ENCODE data around the gene GFRA1.
"Not testable (repeated sequence)": the region's sequence is repeated elsewhere in the genome, so short reads cannot be mapped to it uniquely, and the experiment has no call there.

Gene GFRA1

DNA sequence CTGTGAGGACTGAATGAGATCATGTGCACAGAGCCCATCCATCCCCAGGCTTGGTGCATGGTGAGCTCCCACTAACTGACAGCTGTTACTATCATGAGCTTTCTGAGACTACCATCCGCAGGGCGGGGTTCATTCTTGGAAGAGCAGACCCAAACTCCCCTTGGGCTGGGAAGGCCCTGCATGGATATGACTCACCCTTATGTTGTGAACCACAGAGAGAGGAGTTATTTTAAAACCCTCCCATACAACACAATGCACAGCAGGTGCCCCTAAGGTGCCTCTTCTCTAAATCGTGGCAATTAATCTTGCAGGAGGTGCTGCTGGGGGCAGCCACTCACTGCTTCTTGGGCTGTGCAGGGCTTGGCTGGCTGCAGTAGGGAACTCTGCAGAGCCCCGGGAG lies 219.1 kb downstream of the GFRA1 start:
- peak; percentile 59 for TF ChIP-seq OSR2 (tag by site-specific recombination; IDR thresholded peaks at IDR 0.05)
- no peak for TF ChIP-seq ZNF830 (tag by site-specific recombination; IDR thresholded peaks at IDR 0.05; ENCODE audit: low read depth)
- TF ChIP-seq, protein P1, sequence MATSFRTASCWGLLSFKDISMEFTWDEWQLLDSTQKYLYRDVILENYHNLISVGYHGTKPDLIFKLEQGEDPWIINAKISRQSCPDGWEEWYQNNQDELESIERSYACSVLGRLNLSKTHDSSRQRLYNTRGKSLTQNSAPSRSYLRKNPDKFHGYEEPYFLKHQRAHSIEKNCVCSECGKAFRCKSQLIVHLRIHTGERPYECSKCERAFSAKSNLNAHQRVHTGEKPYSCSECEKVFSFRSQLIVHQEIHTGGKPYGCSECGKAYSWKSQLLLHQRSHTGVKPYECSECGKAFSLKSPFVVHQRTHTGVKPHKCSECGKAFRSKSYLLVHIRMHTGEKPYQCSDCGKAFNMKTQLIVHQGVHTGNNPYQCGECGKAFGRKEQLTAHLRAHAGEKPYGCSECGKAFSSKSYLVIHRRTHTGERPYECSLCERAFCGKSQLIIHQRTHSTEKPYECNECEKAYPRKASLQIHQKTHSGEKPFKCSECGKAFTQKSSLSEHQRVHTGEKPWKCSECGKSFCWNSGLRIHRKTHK (tag by site-specific recombination; IDR thresholded peaks at IDR 0.05) = no peak
- no peak for TF ChIP-seq ZNF670 (tag by site-specific recombination; IDR thresholded peaks at IDR 0.05; ENCODE audit: low read depth)
- peak; percentile 86 for TF ChIP-seq WT1 (tag by site-specific recombination; IDR thresholded peaks at IDR 0.05)
- TF ChIP-seq, protein P2, sequence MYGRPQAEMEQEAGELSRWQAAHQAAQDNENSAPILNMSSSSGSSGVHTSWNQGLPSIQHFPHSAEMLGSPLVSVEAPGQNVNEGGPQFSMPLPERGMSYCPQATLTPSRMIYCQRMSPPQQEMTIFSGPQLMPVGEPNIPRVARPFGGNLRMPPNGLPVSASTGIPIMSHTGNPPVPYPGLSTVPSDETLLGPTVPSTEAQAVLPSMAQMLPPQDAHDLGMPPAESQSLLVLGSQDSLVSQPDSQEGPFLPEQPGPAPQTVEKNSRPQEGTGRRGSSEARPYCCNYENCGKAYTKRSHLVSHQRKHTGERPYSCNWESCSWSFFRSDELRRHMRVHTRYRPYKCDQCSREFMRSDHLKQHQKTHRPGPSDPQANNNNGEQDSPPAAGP (tag by site-specific recombination; IDR thresholded peaks at IDR 0.05) = 0 out of 2 replicates have a peak, but pooled peaks have one; percentile 43
- peak; percentile 82 for TF ChIP-seq GLIS1 (tag by site-specific recombination; IDR thresholded peaks at IDR 0.05)
- TF ChIP-seq BCL11B (tag by site-specific recombination; IDR thresholded peaks at IDR 0.05; ENCODE audit: low read depth) = no peak
- TF ChIP-seq, protein P3, sequence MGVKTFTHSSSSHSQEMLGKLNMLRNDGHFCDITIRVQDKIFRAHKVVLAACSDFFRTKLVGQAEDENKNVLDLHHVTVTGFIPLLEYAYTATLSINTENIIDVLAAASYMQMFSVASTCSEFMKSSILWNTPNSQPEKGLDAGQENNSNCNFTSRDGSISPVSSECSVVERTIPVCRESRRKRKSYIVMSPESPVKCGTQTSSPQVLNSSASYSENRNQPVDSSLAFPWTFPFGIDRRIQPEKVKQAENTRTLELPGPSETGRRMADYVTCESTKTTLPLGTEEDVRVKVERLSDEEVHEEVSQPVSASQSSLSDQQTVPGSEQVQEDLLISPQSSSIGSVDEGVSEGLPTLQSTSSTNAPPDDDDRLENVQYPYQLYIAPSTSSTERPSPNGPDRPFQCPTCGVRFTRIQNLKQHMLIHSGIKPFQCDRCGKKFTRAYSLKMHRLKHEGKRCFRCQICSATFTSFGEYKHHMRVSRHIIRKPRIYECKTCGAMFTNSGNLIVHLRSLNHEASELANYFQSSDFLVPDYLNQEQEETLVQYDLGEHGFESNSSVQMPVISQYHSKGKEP (tag by site-specific recombination; IDR thresholded peaks at IDR 0.05) = peak; percentile 60; the same call in 1 of the 2 replicates
- no peak for TF ChIP-seq ZNF548 (tag by site-specific recombination; IDR thresholded peaks at IDR 0.05)
- peak; percentile 67 for TF ChIP-seq ZIC2 (tag by site-specific recombination; IDR thresholded peaks at IDR 0.05)
- TF ChIP-seq ZNF341 (tag by site-specific recombination; IDR thresholded peaks at IDR 0.05; ENCODE audit: low read depth) = peak; percentile 84
- TF ChIP-seq, protein P4, sequence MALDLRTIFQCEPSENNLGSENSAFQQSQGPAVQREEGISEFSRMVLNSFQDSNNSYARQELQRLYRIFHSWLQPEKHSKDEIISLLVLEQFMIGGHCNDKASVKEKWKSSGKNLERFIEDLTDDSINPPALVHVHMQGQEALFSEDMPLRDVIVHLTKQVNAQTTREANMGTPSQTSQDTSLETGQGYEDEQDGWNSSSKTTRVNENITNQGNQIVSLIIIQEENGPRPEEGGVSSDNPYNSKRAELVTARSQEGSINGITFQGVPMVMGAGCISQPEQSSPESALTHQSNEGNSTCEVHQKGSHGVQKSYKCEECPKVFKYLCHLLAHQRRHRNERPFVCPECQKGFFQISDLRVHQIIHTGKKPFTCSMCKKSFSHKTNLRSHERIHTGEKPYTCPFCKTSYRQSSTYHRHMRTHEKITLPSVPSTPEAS (tag by site-specific recombination; IDR thresholded peaks at IDR 0.05) = no peak

DNA sequence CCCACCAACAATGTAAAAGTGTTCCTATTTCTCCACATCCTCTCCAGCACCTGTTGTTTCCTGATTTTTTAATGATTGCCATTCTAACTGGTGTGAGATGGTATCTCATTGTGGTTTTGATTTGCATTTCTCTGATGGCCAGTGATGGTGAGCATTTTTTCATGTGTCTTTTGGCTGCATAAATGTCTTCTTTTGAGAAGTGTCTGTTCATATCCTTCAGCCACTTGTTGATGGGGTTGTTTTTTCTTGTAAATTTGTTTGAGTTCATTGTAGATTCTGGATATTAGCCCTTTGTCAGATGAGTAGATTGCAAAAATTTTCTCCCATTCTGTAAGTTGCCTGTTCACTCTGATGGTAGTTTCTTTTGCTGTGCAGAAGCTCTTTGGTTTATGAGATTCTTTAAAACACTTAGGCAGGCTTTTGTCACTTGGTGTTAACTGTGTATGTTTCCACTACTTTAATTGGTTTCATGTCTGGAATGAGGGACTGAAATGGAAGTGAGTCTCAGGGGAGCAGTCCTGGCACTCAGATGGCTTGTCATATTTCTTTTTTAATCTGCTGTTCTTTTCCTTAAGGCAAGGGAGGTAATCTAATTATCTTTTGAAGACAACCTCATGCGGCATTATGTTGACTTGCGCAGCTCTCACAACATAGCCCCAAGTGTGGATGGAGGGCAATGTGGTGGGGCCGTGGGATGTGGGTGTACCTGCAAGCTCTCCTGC lies 219.8 kb downstream of the GFRA1 start:
- POLR2A ChIA-PET; H3K4me1 ChIP-seq (ENCODE audit: control insufficient read depth, insufficient read depth, low read length); H3K4me3 ChIP-seq (ENCODE audit: low read depth, low read length); H3K27ac ChIP-seq (ENCODE audit: extremely low read depth, low read depth, low read length); H3K9me3 ChIP-seq (ENCODE audit: control insufficient read depth, insufficient read depth, low read depth, low read length); H3K36me3 ChIP-seq (ENCODE audit: control insufficient read depth in 2 of 2, insufficient read depth in 1 of 2, low read length in 2 of 2): not testable (repeated sequence)
- CTCF ChIA-PET = interaction anchor here (0.7 kb wide), 1 partner anchor 1304 kb away, joined by 3 read pairs; no protein-coding TSS in a partner anchor
- peak; percentile 91 for TF ChIP-seq SCRT2 (tag by site-specific recombination; IDR thresholded peaks at IDR 0.05)
- TF ChIP-seq OSR2 (tag by site-specific recombination; IDR thresholded peaks at IDR 0.05) = peak; percentile 21; the same call in 1 of the 2 replicates
- TF ChIP-seq FEZF1 (tag by site-specific recombination; IDR thresholded peaks at IDR 0.05) = 0 out of 2 replicates have a peak, but pooled peaks have one; percentile 16
- TF ChIP-seq WT1 (tag by site-specific recombination; IDR thresholded peaks at IDR 0.05) = peak; percentile 75
- TF ChIP-seq SCRT1 (tag by site-specific recombination; IDR thresholded peaks at IDR 0.05; ENCODE audit: borderline replicate concordance) = peak; percentile 82

More for the DNA sequence above, 219.1 kb downstream of the GFRA1 start:
- Histone ChIP-seq H3K4me1 (ENCODE audit: control insufficient read depth, insufficient read depth, low read length) (no peaks in the 10 kb centered on the region), H3K27ac (ENCODE audit: extremely low read depth, low read depth, low read length) (no peak overlapping the region), H3K36me3 (ENCODE audit: control insufficient read depth in 2 of 2, insufficient read depth in 1 of 2, low read length in 2 of 2) (no peaks in the 10 kb centered on the region), H3K9me3 (ENCODE audit: control insufficient read depth, insufficient read depth, low read depth, low read length) (no peaks in the 10 kb centered on the region), H3K4me3 (ENCODE audit: low read depth, low read length) (no peak overlapping the region)
- ChIA-PET CTCF (interaction anchor here (0.7 kb wide), 1 partner anchor 1305 kb away, joined by 3 read pairs; no protein-coding TSS in a partner anchor), POLR2A (no interaction called here)

All from HEK293 (cell line).